Measurements from ENCODE around the gene RASAL3.
A peak's percentile ranks its signal among the peaks of the same experiment; 100 is the strongest.

RASAL3 gene

DNA sequence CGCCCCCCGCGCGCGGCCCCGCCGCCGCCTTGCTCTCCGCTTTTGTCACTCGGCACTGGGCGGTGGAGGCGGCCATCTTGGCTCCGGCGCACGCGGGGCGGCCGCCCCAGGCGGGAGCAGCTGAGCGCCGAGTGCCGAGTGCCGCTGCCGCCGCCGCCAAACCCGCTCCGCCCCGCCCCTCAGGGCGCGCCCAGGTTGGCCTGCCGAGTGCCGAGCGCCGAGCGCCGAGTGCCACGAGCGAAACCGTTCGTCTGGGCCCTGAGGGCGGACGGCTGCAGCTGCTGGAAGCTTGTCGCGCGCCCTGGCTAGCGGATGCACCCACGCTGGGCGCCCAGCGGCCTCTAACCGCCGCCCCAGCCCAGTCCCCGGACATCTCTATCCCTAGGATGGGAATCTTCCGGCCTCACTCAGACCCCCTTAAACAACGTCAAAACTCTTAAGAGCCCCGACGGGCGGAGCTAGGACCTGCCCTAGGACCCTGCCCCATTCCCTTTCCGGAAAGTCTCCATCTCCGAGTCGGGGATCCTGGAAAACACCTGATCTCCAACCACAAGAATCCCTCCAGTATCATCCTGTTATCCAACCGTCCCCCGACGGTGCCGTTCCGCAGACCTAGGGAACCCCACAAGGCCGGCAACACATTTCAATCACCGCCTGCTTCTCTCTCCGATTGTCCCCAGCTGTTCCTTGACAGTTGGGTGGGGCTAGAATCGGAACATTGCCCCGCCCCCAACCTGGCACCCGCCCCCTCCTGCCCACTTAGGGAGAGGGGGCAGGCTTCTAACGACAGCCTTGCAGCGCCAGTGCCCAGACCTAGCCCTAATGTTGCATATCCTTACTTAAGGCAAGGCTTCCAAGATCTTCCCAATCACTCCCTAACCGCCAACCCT lies 31.5 kb downstream of the RASAL3 start:
- DNase-seq = peak; percentile 88 to 94

DNA sequence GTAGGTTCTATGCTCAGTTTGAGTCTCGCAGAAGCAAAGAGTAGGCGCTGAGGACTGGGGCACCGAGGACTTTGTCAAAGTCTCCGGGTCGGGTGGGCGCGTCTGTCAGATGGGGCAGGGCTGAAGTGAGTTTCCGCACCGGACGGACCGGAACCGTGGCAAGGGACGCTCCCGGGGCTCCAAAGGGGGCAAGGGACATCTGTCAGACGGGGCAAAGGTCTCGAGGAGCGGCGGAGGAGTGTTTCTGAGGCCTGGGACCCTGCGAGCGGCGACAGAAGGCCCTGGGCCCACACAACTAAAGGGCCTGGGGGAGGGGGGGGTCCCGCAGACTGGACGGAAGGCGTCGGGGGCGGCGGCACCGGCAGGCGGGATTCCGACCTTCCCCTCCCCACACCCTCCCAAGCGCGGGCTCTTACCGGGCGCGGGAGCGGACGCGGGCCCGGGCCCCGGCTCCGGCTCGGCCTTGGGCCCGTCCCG lies 32.3 kb downstream of the RASAL3 start:
- no peak for DNase-seq

DNA sequence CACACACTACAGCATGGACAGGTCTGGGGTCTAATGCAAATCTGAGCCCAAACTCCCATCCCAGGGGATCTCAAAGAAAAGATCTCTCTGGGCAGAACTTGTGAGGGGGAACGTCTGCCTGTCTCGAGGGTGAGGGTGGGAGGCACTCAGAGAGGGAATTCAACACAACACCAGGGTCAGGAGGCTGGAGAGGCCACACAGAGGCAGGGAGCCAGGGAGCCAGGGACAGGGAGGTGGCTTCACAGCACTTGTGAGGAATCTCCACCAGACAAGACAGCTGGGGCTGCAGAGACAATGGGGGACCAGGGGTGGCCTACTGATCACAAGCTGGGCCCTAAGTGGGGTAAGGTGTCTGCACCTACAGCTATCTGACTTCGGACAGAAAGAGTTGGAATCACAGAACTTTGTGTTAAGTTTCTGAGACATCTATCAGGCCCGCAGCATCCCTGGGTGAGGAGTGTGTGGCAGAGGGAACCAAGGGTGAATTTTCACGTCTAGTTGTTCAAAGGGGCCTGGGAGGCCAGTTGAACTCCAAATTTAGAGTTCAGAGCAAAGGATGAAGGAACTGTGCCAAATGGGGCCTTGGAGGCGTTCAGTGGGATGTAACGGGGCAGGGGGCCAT lies 32.8 kb downstream of the RASAL3 start:
- DNase-seq = no peak

DNA sequence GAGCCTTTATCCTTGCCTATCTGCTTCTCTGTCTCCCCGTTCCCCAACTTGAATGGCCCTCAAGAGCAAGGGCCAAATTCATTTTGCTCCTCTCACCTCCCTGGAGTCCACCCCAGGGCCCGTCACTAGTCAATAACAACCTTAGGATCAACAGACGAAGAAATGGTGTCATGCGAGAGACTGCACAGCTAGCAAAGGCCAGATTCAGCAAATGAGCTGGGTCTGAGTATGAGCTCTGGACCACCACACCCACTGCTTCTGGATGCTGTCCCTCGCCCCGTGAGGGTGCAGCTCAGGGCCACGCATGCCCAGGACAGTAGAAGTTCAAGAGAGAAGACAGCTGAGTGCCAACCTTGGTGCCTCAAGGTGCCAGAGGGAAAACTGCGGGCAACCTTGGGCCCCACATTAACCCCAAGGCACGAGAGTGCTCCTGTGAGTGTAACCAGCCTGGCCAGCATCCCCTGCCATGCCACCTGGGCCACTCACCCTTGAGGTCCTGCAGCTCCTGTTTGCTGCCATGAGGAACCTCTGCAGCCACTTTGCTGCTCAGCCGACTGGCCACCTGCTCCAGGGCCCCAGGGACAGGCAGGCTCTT lies 33.7 kb downstream of the RASAL3 start:
- no peak for DNase-seq

- DNase-seq = no peak
Observed at GRCh38 chr19:15429825-15430467, 34.4 kb downstream of the RASAL3 start.

- no peak for DNase-seq
Observed at GRCh38 chr19:15428956-15429824, 35.2 kb downstream of the RASAL3 start.

DNA sequence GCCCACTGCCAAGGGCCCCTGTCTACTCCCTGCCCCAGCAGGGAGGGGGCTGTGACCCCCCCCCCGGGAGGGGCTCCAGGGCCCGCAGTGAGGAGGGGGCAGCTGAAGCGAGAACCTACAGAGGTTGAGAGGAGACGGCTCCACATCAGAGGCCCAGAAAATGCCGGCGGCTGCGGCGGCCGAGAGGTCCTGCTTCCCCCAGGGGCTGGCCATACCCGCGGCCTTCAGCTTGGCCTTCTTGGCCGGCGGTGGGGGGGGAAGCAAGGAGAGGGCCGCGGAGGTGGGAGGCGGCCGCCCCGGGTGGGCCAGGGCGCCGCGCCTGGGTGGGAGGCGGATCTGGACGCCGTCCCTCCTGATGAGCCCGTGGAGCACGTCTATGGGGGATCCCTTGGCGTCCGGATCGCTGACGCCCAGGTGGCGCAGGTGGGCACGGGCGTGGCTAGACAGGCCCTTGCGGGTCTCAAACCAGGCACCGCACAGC lies 36.3 kb downstream of the RASAL3 start:
- no peak for DNase-seq

GRCh38 chr19:15427350-15427700 lies 37.0 kb downstream of the RASAL3 start:
- DNase-seq = no peak

GRCh38 chr19:15426485-15427349 lies 37.6 kb downstream of the RASAL3 start:
- DNase-seq = no peak

DNA sequence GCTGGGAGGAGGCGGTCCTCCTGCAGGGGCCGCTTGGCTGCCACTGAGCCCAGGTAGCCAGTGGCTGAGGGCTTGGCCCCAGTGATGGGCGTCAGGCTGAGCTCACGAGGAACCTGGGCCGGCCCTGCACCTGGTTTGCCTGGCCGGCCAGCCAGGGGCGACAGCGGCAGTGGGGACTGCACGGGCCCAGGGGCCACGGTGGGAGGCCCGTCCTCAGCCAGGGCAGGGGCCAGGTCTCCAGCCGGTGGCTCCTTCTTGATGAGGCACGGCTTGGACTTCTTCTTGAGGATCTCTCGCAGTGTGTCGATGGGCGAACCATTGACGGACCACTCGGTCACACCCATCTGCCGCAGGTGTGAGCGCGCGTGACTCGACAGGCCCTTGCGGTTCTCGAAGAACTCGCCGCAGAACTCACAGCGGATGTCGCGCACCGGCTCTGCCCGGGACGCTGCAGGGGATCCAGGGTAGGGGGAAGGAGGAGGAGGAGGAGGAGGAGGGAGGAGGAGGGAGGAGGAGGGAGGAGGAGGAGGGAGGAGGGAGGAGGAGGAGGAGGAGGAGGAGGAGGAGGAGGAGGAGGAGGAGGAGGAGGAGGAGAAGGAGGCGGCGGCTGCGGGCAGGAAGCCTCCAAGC lies 38.9 kb downstream of the RASAL3 start:
- no peak for DNase-seq

GRCh38 chr19:15424692-15425272 lies 39.6 kb downstream of the RASAL3 start:
- DNase-seq = no peak

GRCh38 chr19:15424121-15424520 lies 40.2 kb downstream of the RASAL3 start:
- DNase-seq = no peak

DNA sequence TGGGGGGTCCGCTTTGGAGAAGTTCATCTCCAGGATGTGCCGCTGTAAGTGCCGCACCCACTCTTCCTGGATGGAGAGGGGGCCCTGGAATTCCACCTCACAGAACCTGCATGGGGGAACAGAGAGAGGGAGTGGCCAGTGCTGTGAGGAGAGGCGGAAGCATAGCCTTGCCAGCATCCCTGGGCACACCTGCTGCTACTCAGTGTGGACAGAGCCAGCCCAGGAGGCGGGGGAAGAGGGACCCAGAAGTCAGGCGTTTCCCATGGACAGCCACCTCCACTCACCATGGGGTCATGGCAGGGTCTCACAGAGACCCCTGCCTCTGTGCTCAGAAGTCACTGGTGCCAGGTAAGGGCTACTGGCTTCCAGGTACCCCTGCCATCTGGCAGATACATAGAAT lies 41.2 kb downstream of the RASAL3 start:
- no peak for DNase-seq

DNA sequence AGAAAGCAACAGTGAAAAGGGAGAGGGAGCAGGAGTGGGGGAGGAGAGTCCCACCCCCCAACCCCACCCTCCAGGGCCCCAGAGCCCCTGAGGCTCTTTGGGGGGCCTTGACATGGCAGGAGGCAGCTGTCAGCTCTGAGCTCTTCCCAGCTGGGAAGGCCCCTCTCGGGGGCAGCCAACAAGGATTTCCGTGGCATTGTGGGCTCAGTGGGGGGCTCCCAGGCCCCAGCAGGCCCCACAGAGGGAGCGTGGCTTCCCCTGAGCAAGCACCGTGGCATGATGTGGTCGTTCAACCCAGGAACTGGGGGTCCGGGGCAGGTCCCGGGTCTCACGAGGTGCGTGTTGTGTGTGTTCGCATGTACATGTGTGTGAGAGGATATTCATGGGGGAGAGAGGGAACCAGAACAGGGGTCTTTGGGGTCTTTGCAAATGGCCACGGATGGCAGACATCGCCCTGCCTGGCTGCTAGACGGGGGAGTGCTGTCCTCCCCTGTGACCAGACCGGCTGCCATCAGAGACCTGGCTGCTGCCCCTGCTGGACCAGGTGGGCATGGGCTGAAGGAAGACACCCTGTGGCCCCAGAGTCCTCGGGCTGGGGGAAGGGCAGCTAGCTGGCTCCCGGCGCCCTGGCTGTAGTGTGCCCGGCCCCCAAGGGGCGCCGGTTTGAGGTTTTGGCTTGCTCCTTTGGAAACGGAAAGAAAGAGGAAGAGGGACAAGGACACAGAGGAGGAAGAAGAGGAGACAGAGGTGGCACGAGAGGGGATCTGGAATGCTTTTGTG lies 41.9 kb downstream of the RASAL3 start:
- no peak for DNase-seq

DNA sequence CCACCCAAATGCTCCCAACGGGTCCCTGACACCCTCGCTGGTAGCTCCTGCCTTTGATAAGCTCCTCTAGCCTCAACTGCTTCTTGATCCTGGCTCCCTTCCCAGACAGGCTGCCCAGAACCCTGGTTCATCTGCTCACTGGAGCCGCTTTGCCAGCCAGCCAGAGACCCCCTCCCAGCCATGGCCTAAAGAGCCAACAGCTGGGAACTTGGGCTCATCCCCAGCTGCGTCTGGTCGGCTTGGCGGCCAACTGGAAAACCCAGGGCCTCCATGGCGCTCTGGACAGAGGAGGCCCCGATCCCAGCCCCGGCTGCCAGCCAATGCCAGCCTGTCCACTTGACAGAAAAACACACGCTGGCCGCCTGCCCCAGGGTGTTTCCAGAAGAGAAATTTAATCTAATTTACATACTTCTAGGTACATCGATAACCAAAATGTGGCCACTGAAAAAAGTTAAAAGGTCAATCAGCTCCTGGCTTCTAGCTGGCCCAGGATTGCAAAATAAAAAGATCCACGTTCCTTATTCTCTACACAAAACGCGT lies 42.6 kb downstream of the RASAL3 start:
- no peak for DNase-seq

- DNase-seq = no peak
Observed at GRCh38 chr19:15421136-15421695, 43.1 kb downstream of the RASAL3 start.

DNA sequence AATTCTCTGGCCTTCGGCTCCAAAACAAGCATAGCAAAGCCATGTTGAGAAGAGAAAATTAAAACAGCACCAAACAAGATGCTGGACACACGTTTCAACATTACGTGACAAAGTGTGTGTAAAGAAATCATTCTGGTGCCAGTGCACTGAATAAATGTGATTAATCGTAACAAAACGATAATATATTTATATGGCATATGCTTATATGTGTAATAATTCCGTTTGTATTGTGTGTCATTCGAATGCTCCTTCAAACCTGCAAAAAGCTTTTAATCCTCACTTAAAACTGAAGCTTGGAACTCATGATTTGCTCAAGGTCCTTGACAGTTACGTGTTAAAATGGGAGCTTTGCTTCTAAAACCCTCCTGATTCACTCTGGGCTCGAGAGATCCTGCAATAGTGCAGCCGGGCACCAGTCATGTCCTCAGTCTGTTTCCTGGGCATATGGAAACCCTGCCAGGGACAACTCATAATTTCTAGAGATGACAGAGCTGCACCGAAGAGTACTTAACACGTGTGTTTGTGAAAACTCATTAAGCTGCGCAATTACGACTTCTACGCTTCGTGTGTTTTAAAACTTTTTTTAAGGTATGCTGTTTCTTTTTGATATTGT lies 44.8 kb downstream of the RASAL3 start:
- no peak for DNase-seq
